Fibroblast of pulmonary artery (primary cell): ENCODE measurements around the gene OR1I1.

Source experiments
- DNase-seq: peaks from one replicate; pipeline ENCODE4 v3.0.0-alpha.2; 2010; ENCODE audit warnings: low read depth
- H3K4me3 ChIP-seq: replicated peaks from 2 replicates; pipeline ENCODE4 v1.5.1; 2011; ENCODE audit warnings: low read depth, mild to moderate bottlenecking, control low read depth, low read length, moderate library complexity
- CTCF ChIP-seq: IDR thresholded peaks from 2 replicates; pipeline ENCODE4 v1.5.1; 2011; ENCODE audit warnings: mild to moderate bottlenecking, control low read depth, low read length, inconsistent platforms; ENCODE audit errors: missing control alignments

The OR1I1 gene

GRCh38 chr19:15118248-15118647 is 36.2 kb downstream of the OR1I1 start:
- DNase-seq = no peak
- TF ChIP-seq CTCF = no peak
- no peak overlapping the region for H3K4me3 ChIP-seq

GRCh38 chr19:15118789-15119494 is 36.9 kb downstream of the OR1I1 start:
- no peak for TF ChIP-seq CTCF
- H3K4me3 ChIP-seq = no peak overlapping the region
- DNase-seq = no peak

- no peak for TF ChIP-seq CTCF
- no peak for DNase-seq
- H3K4me3 ChIP-seq = no peak overlapping the region
These were observed 38.4 kb downstream of the OR1I1 start for GRCh38 chr19:15120135-15121026.

GRCh38 chr19:15122331-15123030 is 40.5 kb downstream of the OR1I1 start:
- no peak for TF ChIP-seq CTCF
- no peak overlapping the region for H3K4me3 ChIP-seq
- DNase-seq = no peak

- H3K4me3 ChIP-seq = no peak overlapping the region
- no peak for DNase-seq
- no peak for TF ChIP-seq CTCF
These were observed 41.2 kb downstream of the OR1I1 start for GRCh38 chr19:15123031-15123890.

- peak; percentile 18 for DNase-seq
- no peak for TF ChIP-seq CTCF
- H3K4me3 ChIP-seq = no peak overlapping the region
These were observed 41.9 kb downstream of the OR1I1 start for GRCh38 chr19:15123900-15124299.
